Measurements from ENCODE around the gene BDKRB2. TPM values are rescaled to one million over a fixed set of nuclear protein-coding genes. Genes with fewer than 3 reads are reported as not detected.

BDKRB2 gene
- total RNA-seq, 1 experiment from 2014 or later, result 0.49 TPM

DNA sequence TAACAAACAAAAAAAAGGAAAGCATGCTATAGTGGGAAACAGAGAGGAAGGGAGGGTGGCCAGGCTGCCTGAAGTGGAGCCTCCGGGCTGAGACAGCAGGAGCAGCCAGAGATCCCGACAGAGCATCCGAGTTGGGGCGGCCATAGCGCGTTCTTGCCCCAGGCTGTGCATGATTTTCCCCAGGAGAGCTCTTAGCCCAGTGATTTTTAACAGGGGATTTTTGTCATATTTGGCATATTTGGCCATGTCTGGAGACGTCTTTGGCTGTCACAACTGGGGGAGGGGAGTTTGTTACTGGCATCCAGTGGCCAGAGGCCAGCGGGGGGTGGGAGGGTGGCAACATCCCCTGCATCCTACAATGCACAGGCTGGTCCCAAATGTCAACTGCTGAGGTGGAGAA is 74.9 kb downstream of the BDKRB2 start (continued):
- TF ChIP-seq YY1 (IDR thresholded peaks at IDR 0.05; ENCODE audit: extremely low read depth, insufficient replicate concordance, low read depth, low read length), result no peak
- TF ChIP-seq RAD21 (IDR thresholded peaks at IDR 0.05; ENCODE audit: low read depth), result no peak
- TF ChIP-seq FOSL1 (IDR thresholded peaks at IDR 0.05; ENCODE audit: low read depth), result no peak
- TF ChIP-seq, protein P1, sequence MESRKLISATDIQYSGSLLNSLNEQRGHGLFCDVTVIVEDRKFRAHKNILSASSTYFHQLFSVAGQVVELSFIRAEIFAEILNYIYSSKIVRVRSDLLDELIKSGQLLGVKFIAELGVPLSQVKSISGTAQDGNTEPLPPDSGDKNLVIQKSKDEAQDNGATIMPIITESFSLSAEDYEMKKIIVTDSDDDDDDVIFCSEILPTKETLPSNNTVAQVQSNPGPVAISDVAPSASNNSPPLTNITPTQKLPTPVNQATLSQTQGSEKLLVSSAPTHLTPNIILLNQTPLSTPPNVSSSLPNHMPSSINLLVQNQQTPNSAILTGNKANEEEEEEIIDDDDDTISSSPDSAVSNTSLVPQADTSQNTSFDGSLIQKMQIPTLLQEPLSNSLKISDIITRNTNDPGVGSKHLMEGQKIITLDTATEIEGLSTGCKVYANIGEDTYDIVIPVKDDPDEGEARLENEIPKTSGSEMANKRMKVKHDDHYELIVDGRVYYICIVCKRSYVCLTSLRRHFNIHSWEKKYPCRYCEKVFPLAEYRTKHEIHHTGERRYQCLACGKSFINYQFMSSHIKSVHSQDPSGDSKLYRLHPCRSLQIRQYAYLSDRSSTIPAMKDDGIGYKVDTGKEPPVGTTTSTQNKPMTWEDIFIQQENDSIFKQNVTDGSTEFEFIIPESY (IDR thresholded peaks at IDR 0.05; ENCODE audit: extremely low read depth, insufficient replicate concordance, low read length), result no peak

DNA sequence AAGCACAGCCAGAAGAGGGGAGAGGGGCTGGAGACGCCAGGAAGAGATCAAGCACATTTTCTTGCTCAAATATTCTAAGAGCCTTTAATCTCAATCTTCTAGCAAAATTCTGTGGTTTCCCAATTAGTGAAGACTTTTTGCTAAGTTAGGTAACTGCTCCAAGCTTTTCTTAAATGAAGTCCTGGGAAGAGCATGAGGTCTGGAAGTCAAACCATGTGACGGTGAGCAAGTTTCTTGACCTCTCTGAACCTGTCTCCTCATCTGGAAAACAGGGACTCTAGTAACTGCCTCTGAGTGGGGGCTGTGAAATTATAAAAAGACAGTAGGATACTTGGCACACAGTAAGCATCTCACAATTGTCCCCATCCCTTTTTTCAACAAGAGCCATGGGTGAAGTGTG is 75.5 kb downstream of the BDKRB2 start:
- Histone ChIP-seq H4K20me1 (ENCODE audit: insufficient read depth) (no peaks in the 10 kb centered on the region), H3K4me2 (ENCODE audit: low read length) (no peak overlapping the region), H3K9me3 (ENCODE audit: control insufficient read depth in 1 of 2, insufficient read depth in 1 of 2, low read depth in 1 of 2, low read length in 2 of 2) (peaks cover 8 to 13% of the 10 kb centered on the region in 2 experiments; a peak in 2 of 4 replicates), H3K4me3 (replicated peaks in 1 of 2; ENCODE audit: low read depth in 1 of 2, low read length in 2 of 2) (no peak overlapping the region), H3K36me3 (ENCODE audit: control insufficient read depth in 1 of 2, insufficient read depth in 2 of 2, low read length in 2 of 2) (no peaks in the 10 kb centered on the region), H3K9ac (ENCODE audit: low read length) (no peak overlapping the region), H3K4me1 (ENCODE audit: control insufficient read depth in 1 of 2, insufficient read depth in 2 of 2, low read length in 2 of 2) (no peaks in the 10 kb centered on the region), H2AFZ (ENCODE audit: low read depth, low read length, poor library complexity, severe bottlenecking) (no peak overlapping the region), H3K27ac (ENCODE audit: low read depth, low read length) (no peak overlapping the region), H3K27me3 (ENCODE audit: insufficient read depth, low read length) (no peaks in the 10 kb centered on the region), H3K79me2 (ENCODE audit: insufficient read depth, low read length) (no peaks in the 10 kb centered on the region), H3K9me2 (ENCODE audit: insufficient read depth) (no peaks in the 10 kb centered on the region)
- TF ChIP-seq SRF (IDR thresholded peaks at IDR 0.05; ENCODE audit: low read depth) (no peak), RAD21 (IDR thresholded peaks at IDR 0.05; ENCODE audit: low read depth) (no peak), JUND (IDR thresholded peaks at IDR 0.05) (no peak), YY1 (IDR thresholded peaks at IDR 0.05; ENCODE audit: extremely low read depth, insufficient replicate concordance, low read depth, low read length) (no peak), EZH2phosphoT487 (IDR thresholded peaks at IDR 0.05; ENCODE audit: borderline replicate concordance) (no peak), ELF1 (IDR thresholded peaks at IDR 0.05; ENCODE audit: borderline replicate concordance, low read depth) (no peak), CEBPB (IDR thresholded peaks at IDR 0.05; ENCODE audit: low read depth) (no peak), SIN3A (IDR thresholded peaks at IDR 0.05; ENCODE audit: low read depth) (no peak), FOSL1 (IDR thresholded peaks at IDR 0.05; ENCODE audit: low read depth) (no peak)
- TF ChIP-seq, protein P2, sequence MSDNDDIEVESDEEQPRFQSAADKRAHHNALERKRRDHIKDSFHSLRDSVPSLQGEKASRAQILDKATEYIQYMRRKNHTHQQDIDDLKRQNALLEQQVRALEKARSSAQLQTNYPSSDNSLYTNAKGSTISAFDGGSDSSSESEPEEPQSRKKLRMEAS (IDR thresholded peaks at IDR 0.05), result no peak
- TF ChIP-seq, protein P3, sequence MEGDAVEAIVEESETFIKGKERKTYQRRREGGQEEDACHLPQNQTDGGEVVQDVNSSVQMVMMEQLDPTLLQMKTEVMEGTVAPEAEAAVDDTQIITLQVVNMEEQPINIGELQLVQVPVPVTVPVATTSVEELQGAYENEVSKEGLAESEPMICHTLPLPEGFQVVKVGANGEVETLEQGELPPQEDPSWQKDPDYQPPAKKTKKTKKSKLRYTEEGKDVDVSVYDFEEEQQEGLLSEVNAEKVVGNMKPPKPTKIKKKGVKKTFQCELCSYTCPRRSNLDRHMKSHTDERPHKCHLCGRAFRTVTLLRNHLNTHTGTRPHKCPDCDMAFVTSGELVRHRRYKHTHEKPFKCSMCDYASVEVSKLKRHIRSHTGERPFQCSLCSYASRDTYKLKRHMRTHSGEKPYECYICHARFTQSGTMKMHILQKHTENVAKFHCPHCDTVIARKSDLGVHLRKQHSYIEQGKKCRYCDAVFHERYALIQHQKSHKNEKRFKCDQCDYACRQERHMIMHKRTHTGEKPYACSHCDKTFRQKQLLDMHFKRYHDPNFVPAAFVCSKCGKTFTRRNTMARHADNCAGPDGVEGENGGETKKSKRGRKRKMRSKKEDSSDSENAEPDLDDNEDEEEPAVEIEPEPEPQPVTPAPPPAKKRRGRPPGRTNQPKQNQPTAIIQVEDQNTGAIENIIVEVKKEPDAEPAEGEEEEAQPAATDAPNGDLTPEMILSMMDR (IDR thresholded peaks at IDR 0.05 in 2 of 3, conservative IDR thresholded peaks at IDR 0.05 in 1 of 3; ENCODE audit: borderline replicate concordance in 1 of 3, insufficient read depth in 1 of 3, low read depth in 2 of 3, low read length in 2 of 3), result no peak
- BruUV-seq (replicated peaks), result no TSS peak
- ChIA-PET RAD21 (ENCODE audit: low non-redundant PET in 1 of 2, low total read pairs in 2 of 2, uncharacterized antibody in 2 of 2, unreplicated experiment in 2 of 2) (no interaction called here), CTCF (no interaction called here), POLR2A (no interaction called here)
- DNase-seq (ENCODE audit: low read depth, low spot score), result no peak
- no peak for ATAC-seq
- intact Hi-C loops (cut with micrococcal nuclease), result no loop called here

All from HCT116 (cell line).